ENCODE data around the gene ANKRD44. TPM values are rescaled to one million over a fixed set of nuclear protein-coding genes. Genes with fewer than 3 reads are reported as not detected.

The ANKRD44 gene
- total and polyA plus RNA-seq, 2 of the 8 experiments (the other 6 are each of a cell fraction or from before 2014, with no cell fraction given): 1.2 to 1.3 TPM

GRCh38 chr2:197072533-197072932 is 238.0 kb downstream of the ANKRD44 start:
- H4K5ac ChIP-seq (ENCODE audit: insufficient read length, low read depth, low read length): no peak overlapping the region
- H3K4me2 ChIP-seq (ENCODE audit: insufficient read depth in 1 of 2, low read depth in 2 of 2, low read length in 2 of 2): no peak overlapping the region
- H2BK5ac ChIP-seq (ENCODE audit: low read depth, low read length): no peak overlapping the region
- H3K4ac ChIP-seq (replicated peaks; ENCODE audit: insufficient read length, low read depth, low read length): no peak overlapping the region
- no peak overlapping the region for H2BK120ac ChIP-seq (replicated peaks; ENCODE audit: low read depth, low read length)
- ChIA-PET CTCF (ENCODE audit: partially characterized antibody) (interaction anchor here (0.8 to 2.0 kb wide), 2 partner anchors 41 to 94 kb away, joined by 3 to 7 read pairs; no protein-coding TSS in a partner anchor), POLR2A (ENCODE audit: partially characterized antibody) (no interaction called here)
- no peak overlapping the region for H4K91ac ChIP-seq (replicated peaks; ENCODE audit: insufficient read length, low read length)
- FAIRE-seq (no peak), DNase-seq (ENCODE audit: low read depth in 1 of 2, low spot score in 2 of 2) (no peak)
- H3K79me1 ChIP-seq (ENCODE audit: low read depth, low read length): no peaks in the 10 kb centered on the region
- H3K27ac ChIP-seq (ENCODE audit: low read depth, low read length): no peak overlapping the region
- no peak overlapping the region for H3K14ac ChIP-seq (ENCODE audit: insufficient read length)
- no peak overlapping the region for H4K8ac ChIP-seq (ENCODE audit: extremely low read depth, insufficient read depth, low read length)
- H3K27me3 ChIP-seq (replicated peaks in 1 of 4; ENCODE audit: control insufficient read depth in 3 of 4, extremely low read depth in 1 of 4, insufficient read depth in 3 of 4, low read length in 3 of 4): no peaks in the 10 kb centered on the region
- H2AK5ac ChIP-seq (ENCODE audit: low read depth, low read length): no peak overlapping the region
- no peak overlapping the region for H3K4me3 ChIP-seq (ENCODE audit: extremely low read depth in 1 of 4, insufficient read depth in 2 of 4, low read depth in 3 of 4, low read length in 4 of 4)
- H3K4me1 ChIP-seq (replicated peaks in 1 of 4; ENCODE audit: control insufficient read depth in 3 of 4, insufficient read depth in 4 of 4, low read length in 3 of 4): no peaks in the 10 kb centered on the region
- H3K18ac ChIP-seq (ENCODE audit: extremely low read depth, low read length): no peak overlapping the region
- no peaks in the 10 kb centered on the region for H3K23me2 ChIP-seq (ENCODE audit: low read depth, low read length)
- H3K23ac ChIP-seq (ENCODE audit: insufficient read length): no peak overlapping the region
- H2AFZ ChIP-seq (ENCODE audit: low read length): no peak overlapping the region
- H2BK12ac ChIP-seq (ENCODE audit: low read depth, low read length): no peak overlapping the region
- WGBS, 2 experiments (ENCODE audit: extremely low coverage in 1 of 2, insufficient coverage in 1 of 2, insufficient read length in 1 of 2, insufficient replicate concordance in 2 of 2, low coverage in 1 of 2, low lambda C conversion rate in 2 of 2, missing lambda C conversion rate in 1 of 2): 91% methylated on average over 3 of the region's 3 CpGs; no CpG with 5 or more reads in 1 of the 2 experiments
- H4K20me1 ChIP-seq (replicated peaks in 1 of 2; ENCODE audit: control insufficient read depth in 1 of 2, insufficient read depth in 2 of 2, low read length in 2 of 2): no peaks in the 10 kb centered on the region
- H3K79me2 ChIP-seq (ENCODE audit: control insufficient read depth in 1 of 2, insufficient read depth in 2 of 2, low read length in 2 of 2): no peaks in the 10 kb centered on the region
- no peak overlapping the region for H3K56ac ChIP-seq (replicated peaks; ENCODE audit: insufficient read length, low read depth, low read length)
- no peak overlapping the region for H2BK15ac ChIP-seq (ENCODE audit: low read length)
- no peaks in the 10 kb centered on the region for H3K9me3 ChIP-seq (ENCODE audit: insufficient read depth in 2 of 2, low read depth in 1 of 2, low read length in 1 of 2)
- no peaks in the 10 kb centered on the region for H3K36me3 ChIP-seq (ENCODE audit: control insufficient read depth in 2 of 4, insufficient read depth in 4 of 4, low read length in 3 of 4)
- H2BK20ac ChIP-seq (ENCODE audit: low read length): no peak overlapping the region
- no peak overlapping the region for H3K9ac ChIP-seq (replicated peaks in 1 of 4; ENCODE audit: extremely low read depth in 1 of 4, low read depth in 3 of 4, low read length in 3 of 4)
- TF ChIP-seq GTF2F1 (IDR thresholded peaks at IDR 0.05; ENCODE audit: borderline replicate concordance, low read depth, low read length) (no peak), SIN3A (conservative IDR thresholded peaks at IDR 0.05 in 1 of 2, IDR thresholded peaks at IDR 0.05 in 1 of 2; ENCODE audit: low read depth in 1 of 2, low read length in 2 of 2) (no peak), ATF3 (IDR thresholded peaks at IDR 0.05; ENCODE audit: insufficient read depth, low read depth, low read length) (no peak), JUN (IDR thresholded peaks at IDR 0.05; ENCODE audit: low read depth, low read length) (no peak), TAF7 (optimal IDR thresholded peaks at IDR 0.05; ENCODE audit: borderline replicate concordance, low read depth, low read length) (no peak), RAD21 (IDR thresholded peaks at IDR 0.05 in 1 of 2, conservative IDR thresholded peaks at IDR 0.05 in 1 of 2; ENCODE audit: low read depth in 2 of 2, low read length in 2 of 2) (no peak), SIX5 (IDR thresholded peaks at IDR 0.05; ENCODE audit: low read depth, low read length) (no peak), JUND (IDR thresholded peaks at IDR 0.05; ENCODE audit: low read length) (no peak), KDM1A (IDR thresholded peaks at IDR 0.05; ENCODE audit: borderline replicate concordance, low read length) (no peak), SUZ12 (IDR thresholded peaks at IDR 0.05; ENCODE audit: low read length) (no peak)

All from H1 (cell line).